WTC11 (cell line): ENCODE results near the gene SEC61A2. TPM values are rescaled to one million over a fixed set of nuclear protein-coding genes. Genes with fewer than 3 reads are reported as not detected.
"Not testable (repeated sequence)": the region's sequence is repeated elsewhere in the genome, so short reads cannot be mapped to it uniquely, and the experiment has no call there.

Source experiments
- ATAC-seq: fragments of 200-7000 bp; cut with Tn5 transposase; 2 replicates; pipeline ENCODE4 v1.10.0; 2021; ENCODE audit warnings: mild to moderate bottlenecking, moderate library complexity
- CTCF ChIA-PET: fragments of 300-600 bp; sonication (Branson Sonifier 250); formaldehyde crosslinking; loops from one replicate; lab custom pipeline; 2021; ENCODE audit warnings: antibody characterized with exemption; lab: Charles Lee
- POLR2A ChIA-PET: fragments of 350-600 bp; sonication (Branson Sonifier 250); formaldehyde crosslinking; loops from one replicate; lab custom pipeline; 2021; ENCODE audit warnings: antibody characterized with exemption; lab: Charles Lee
- DNase-seq: peaks from one replicate; pipeline ENCODE4 v3.0.0; 2021; ENCODE audit warnings: low spot score
- H3K27ac Mint-ChIP-seq: 2 replicates; pipeline ENCODE4 v1.8.0; 2021; ENCODE audit warnings: mixed read lengths
- H3K27me3 Mint-ChIP-seq: 2 replicates; pipeline ENCODE4 v1.8.0; 2021; ENCODE audit warnings: low read depth, mild to moderate bottlenecking, moderate library complexity, mixed read lengths
- H3K36me3 Mint-ChIP-seq: 2 replicates; pipeline ENCODE4 v1.8.0; 2021; ENCODE audit warnings: mixed read lengths
- H3K4me1 Mint-ChIP-seq: 2 replicates; pipeline ENCODE4 v1.8.0; 2022; ENCODE audit warnings: mixed read lengths
- H3K4me3 Mint-ChIP-seq: 2 replicates; pipeline ENCODE4 v1.8.0; 2021; ENCODE audit warnings: mild to moderate bottlenecking, moderate library complexity, mixed read lengths
- H3K9me3 Mint-ChIP-seq: 2 replicates; pipeline ENCODE4 v1.8.0; 2021; ENCODE audit warnings: mixed read lengths
- CBFB ChIP-seq: sonication (generic); formaldehyde crosslinking; IDR thresholded peaks from 2 replicates; pipeline ENCODE4 v1.8.1; 2022; ENCODE audit warnings: mild to moderate bottlenecking, low read depth, missing genetic modification reagents
- CREM ChIP-seq: sonication (generic); formaldehyde crosslinking; IDR thresholded peaks from 2 replicates; pipeline ENCODE4 v1.8.1; 2022; ENCODE audit warnings: mild to moderate bottlenecking, missing genetic modification reagents, moderate library complexity
- GRHL2 ChIP-seq: fragments of 250-450 bp; sonication (Bioruptor Pico); IDR thresholded peaks from 2 replicates; pipeline ENCODE4 v1.8.0; 2022; ENCODE audit warnings: mild to moderate bottlenecking, moderate library complexity; ENCODE audit not compliant: insufficient replicate concordance, severe bottlenecking
- GTF2I ChIP-seq: fragments of 250-450 bp; sonication (Bioruptor Pico); conservative IDR thresholded peaks from 2 replicates; pipeline ENCODE4 v1.4.0; 2021; ENCODE audit warnings: mild to moderate bottlenecking
- NFATC4 ChIP-seq: fragments of 250-450 bp; sonication (Bioruptor Pico); IDR thresholded peaks from 2 replicates; pipeline ENCODE4 v1.9.0; 2021; ENCODE audit warnings: mild to moderate bottlenecking
- NR1H2 ChIP-seq: sonication (generic); formaldehyde crosslinking; IDR thresholded peaks from 2 replicates; pipeline ENCODE4 v1.9.0; 2021; ENCODE audit warnings: mild to moderate bottlenecking, moderate library complexity, missing genetic modification reagents
- NR3C1 ChIP-seq: sonication (generic); formaldehyde crosslinking; conservative IDR thresholded peaks from 2 replicates; pipeline ENCODE4 v1.8.1; 2023; ENCODE audit warnings: low read depth, mild to moderate bottlenecking, missing genetic modification reagents
- SMAD3 ChIP-seq: sonication (generic); formaldehyde crosslinking; IDR thresholded peaks from 2 replicates; pipeline ENCODE4 v1.8.0; 2022; ENCODE audit warnings: missing genetic modification reagents, mild to moderate bottlenecking, borderline replicate concordance
- SMAD4 ChIP-seq: sonication (generic); formaldehyde crosslinking; IDR thresholded peaks from 2 replicates; pipeline ENCODE4 v1.8.0; 2022; ENCODE audit warnings: mild to moderate bottlenecking, missing genetic modification reagents
- TCF7 ChIP-seq: sonication (generic); formaldehyde crosslinking; IDR thresholded peaks from 2 replicates; pipeline ENCODE4 v1.8.0; 2022; ENCODE audit warnings: mild to moderate bottlenecking, low read depth, missing genetic modification reagents, moderate library complexity
- ZNF138 ChIP-seq: sonication (generic); formaldehyde crosslinking; conservative IDR thresholded peaks from 2 replicates; pipeline ENCODE4 v1.8.1; 2022; ENCODE audit warnings: mild to moderate bottlenecking, moderate library complexity, missing genetic modification reagents
- ZNF423 ChIP-seq: fragments of 250-450 bp; sonication (Bioruptor Pico); IDR thresholded peaks from 2 replicates; pipeline ENCODE4 v2.1.2; 2022; ENCODE audit warnings: mild to moderate bottlenecking, moderate library complexity
- total RNA-seq: library from RNA; stranded (reverse); gene quantifications from 3 replicates; pipeline ENCODE4 v1.2.3, GENCODE V29; 2021
- TF ChIP-seq, protein P1 (sequence below): sonication (generic); formaldehyde crosslinking; IDR thresholded peaks from 2 replicates; pipeline ENCODE4 v1.8.0; 2023; ENCODE audit warnings: missing genetic modification reagents
- TF ChIP-seq, protein P2 (sequence below): fragments of 250-450 bp; sonication (Bioruptor Pico); IDR thresholded peaks from 2 replicates; pipeline ENCODE4 v2.1.2; 2022; ENCODE audit warnings: mild to moderate bottlenecking, moderate library complexity
- TF ChIP-seq, protein P3 (sequence below): sonication (generic); formaldehyde crosslinking; IDR thresholded peaks from 2 replicates; pipeline ENCODE4 v1.8.0; 2022; ENCODE audit warnings: mild to moderate bottlenecking, missing genetic modification reagents
- TF ChIP-seq, protein P4 (sequence below): sonication (generic); formaldehyde crosslinking; IDR thresholded peaks from 2 replicates; pipeline ENCODE4 v1.8.1; 2023; ENCODE audit warnings: mild to moderate bottlenecking, missing genetic modification reagents, moderate library complexity
- TF ChIP-seq, protein P5 (sequence below): sonication (generic); formaldehyde crosslinking; IDR thresholded peaks from 2 replicates; pipeline ENCODE4 v1.8.0; 2023; ENCODE audit warnings: mild to moderate bottlenecking, missing genetic modification reagents
- TF ChIP-seq, protein P6 (sequence below): sonication (generic); formaldehyde crosslinking; IDR thresholded peaks from 2 replicates; pipeline ENCODE4 v1.8.1; 2022; ENCODE audit warnings: low read depth, mild to moderate bottlenecking, moderate library complexity, missing genetic modification reagents, borderline replicate concordance

Gene SEC61A2
- total RNA-seq, 1 experiment from 2014 or later: 19.0 TPM

DNA sequence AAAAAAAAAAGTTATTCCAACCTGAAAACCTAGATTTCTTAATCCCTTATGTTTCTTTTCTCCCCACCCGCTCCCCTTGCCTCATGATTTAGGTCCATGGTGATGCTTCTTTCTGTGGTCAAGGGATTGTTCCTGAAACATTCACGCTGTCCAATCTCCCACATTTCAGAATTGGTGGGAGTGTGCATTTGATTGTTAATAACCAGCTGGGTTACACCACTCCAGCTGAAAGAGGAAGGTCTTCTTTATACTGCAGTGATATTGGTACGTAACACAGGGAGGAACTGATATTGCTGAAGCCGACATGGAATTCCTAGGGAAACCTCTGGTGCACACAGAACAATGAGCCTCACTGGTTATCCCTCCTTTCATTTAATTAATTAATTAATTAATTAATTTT, 38.1 kb upstream of the SEC61A2 start (continued):
- TF ChIP-seq, protein P1, sequence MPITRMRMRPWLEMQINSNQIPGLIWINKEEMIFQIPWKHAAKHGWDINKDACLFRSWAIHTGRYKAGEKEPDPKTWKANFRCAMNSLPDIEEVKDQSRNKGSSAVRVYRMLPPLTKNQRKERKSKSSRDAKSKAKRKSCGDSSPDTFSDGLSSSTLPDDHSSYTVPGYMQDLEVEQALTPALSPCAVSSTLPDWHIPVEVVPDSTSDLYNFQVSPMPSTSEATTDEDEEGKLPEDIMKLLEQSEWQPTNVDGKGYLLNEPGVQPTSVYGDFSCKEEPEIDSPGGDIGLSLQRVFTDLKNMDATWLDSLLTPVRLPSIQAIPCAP (CRISPR knock-in tag): no peak

DNA sequence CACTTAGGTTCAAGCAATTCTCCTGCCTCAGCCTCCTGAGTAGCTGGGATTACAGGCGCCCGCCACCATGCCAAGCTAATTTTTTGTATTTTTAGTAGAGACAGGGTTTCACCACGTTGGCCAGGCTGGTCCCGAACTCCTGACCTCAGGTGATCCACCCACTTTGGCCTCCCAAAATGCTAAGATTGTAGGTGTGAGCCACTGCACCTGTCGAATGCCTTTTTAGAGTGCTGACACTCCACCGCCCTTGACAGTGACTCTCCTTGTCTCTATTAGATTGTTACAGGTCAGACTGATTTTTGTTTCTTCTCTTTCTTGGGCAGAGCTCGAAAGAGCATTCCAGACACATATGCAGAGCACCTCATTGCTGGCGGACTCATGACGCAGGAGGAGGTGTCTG, 32.1 kb upstream of the SEC61A2 start:
- CTCF ChIA-PET, POLR2A ChIA-PET, H3K27ac Mint-ChIP-seq, H3K27me3 Mint-ChIP-seq, H3K4me3 Mint-ChIP-seq, H3K9me3 Mint-ChIP-seq, DNase-seq, H3K4me1 Mint-ChIP-seq, ATAC-seq: not testable (repeated sequence)
- peaks cover 73% of the 10 kb centered on the region for H3K36me3 Mint-ChIP-seq

DNA sequence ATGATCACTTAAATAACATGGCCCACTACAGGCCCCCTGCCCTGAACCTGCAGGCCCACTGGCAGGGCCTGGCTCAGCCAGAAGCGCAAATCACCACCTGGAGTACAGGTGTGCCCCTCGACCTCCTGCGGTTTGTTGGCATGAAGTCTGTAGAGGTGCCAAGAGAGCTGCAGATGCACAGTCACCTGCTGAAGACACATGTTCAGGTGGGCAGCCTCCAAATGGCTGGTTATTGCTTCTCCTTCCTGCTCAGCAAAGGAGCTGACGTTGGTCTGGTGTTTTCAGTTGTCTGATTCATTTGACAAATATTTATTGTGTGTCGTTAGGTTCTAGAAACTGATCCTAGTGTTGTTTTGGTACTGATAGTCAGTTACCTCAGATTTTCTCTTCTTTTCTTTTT, 31.7 kb upstream of the SEC61A2 start:
- Mint-ChIP-seq H3K36me3 (peaks cover 71% of the 10 kb centered on the region), H3K4me1 (no peaks in the 10 kb centered on the region), H3K27me3 (no peaks in the 10 kb centered on the region), H3K27ac (no peak overlapping the region), H3K9me3 (no peaks in the 10 kb centered on the region), H3K4me3 (no peak overlapping the region)
- no peak for ATAC-seq
- CTCF ChIA-PET: no interaction called here
- no peak for DNase-seq
- POLR2A ChIA-PET: no interaction called here
- TF ChIP-seq, protein P2, sequence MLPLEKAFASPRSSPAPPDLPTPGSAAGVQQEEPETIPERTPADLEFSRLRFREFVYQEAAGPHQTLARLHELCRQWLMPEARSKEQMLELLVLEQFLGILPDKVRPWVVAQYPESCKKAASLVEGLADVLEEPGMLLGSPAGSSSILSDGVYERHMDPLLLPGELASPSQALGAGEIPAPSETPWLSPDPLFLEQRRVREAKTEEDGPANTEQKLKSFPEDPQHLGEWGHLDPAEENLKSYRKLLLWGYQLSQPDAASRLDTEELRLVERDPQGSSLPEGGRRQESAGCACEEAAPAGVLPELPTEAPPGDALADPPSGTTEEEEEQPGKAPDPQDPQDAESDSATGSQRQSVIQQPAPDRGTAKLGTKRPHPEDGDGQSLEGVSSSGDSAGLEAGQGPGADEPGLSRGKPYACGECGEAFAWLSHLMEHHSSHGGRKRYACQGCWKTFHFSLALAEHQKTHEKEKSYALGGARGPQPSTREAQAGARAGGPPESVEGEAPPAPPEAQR (CRISPR knock-in tag): no peak
- TF ChIP-seq NFATC4: no peak
- TF ChIP-seq ZNF138 (CRISPR knock-in tag): no peak
- TF ChIP-seq NR1H2 (CRISPR knock-in tag): no peak
- TF ChIP-seq GTF2I (CRISPR knock-in tag): no peak
- TF ChIP-seq ZNF423 (CRISPR knock-in tag): no peak
- TF ChIP-seq, protein P3, sequence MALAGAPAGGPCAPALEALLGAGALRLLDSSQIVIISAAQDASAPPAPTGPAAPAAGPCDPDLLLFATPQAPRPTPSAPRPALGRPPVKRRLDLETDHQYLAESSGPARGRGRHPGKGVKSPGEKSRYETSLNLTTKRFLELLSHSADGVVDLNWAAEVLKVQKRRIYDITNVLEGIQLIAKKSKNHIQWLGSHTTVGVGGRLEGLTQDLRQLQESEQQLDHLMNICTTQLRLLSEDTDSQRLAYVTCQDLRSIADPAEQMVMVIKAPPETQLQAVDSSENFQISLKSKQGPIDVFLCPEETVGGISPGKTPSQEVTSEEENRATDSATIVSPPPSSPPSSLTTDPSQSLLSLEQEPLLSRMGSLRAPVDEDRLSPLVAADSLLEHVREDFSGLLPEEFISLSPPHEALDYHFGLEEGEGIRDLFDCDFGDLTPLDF (CRISPR knock-in tag): no peak

DNA sequence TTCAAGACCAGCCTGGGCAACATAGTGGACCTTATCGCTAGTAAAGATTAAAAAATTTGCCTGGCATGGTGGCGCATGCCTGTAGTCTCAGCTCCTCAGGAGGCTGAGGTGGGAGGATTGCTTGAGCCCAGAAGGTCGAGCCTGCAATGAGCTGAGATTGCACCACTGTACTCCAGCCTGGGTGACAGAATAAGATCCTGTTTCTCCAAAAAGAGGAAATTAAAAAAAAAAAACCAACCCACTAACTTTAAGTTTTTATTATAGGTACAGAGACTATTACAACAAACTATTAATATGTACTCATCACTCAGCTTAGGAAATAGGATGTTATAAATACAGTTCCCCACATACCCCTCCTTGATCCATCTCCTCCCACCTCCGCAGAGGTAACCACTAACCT, 30.5 kb upstream of the SEC61A2 start:
- Mint-ChIP-seq H3K36me3 (peaks cover 68% of the 10 kb centered on the region), H3K27ac (no peak overlapping the region), H3K27me3 (no peaks in the 10 kb centered on the region), H3K9me3 (no peaks in the 10 kb centered on the region; the same call in 1 of the 2 replicates), H3K4me3 (no peak overlapping the region), H3K4me1 (no peaks in the 10 kb centered on the region)
- DNase-seq (no peak), ATAC-seq (no peak)
- ChIA-PET CTCF (interaction anchor here (0.7 kb wide), 1 partner anchor 11 kb away, joined by 3 read pairs; no protein-coding TSS in a partner anchor), POLR2A (no interaction called here)
- TF ChIP-seq TCF7 (CRISPR knock-in tag): no peak
- no peak for TF ChIP-seq SMAD4
- TF ChIP-seq CREM (CRISPR knock-in tag): no peak
- no peak for TF ChIP-seq GRHL2
- TF ChIP-seq SMAD3 (CRISPR knock-in tag): no peak
- TF ChIP-seq, protein P4, sequence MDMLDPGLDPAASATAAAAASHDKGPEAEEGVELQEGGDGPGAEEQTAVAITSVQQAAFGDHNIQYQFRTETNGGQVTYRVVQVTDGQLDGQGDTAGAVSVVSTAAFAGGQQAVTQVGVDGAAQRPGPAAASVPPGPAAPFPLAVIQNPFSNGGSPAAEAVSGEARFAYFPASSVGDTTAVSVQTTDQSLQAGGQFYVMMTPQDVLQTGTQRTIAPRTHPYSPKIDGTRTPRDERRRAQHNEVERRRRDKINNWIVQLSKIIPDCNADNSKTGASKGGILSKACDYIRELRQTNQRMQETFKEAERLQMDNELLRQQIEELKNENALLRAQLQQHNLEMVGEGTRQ (CRISPR knock-in tag): no peak
- TF ChIP-seq CBFB: no peak
- TF ChIP-seq, protein P5, sequence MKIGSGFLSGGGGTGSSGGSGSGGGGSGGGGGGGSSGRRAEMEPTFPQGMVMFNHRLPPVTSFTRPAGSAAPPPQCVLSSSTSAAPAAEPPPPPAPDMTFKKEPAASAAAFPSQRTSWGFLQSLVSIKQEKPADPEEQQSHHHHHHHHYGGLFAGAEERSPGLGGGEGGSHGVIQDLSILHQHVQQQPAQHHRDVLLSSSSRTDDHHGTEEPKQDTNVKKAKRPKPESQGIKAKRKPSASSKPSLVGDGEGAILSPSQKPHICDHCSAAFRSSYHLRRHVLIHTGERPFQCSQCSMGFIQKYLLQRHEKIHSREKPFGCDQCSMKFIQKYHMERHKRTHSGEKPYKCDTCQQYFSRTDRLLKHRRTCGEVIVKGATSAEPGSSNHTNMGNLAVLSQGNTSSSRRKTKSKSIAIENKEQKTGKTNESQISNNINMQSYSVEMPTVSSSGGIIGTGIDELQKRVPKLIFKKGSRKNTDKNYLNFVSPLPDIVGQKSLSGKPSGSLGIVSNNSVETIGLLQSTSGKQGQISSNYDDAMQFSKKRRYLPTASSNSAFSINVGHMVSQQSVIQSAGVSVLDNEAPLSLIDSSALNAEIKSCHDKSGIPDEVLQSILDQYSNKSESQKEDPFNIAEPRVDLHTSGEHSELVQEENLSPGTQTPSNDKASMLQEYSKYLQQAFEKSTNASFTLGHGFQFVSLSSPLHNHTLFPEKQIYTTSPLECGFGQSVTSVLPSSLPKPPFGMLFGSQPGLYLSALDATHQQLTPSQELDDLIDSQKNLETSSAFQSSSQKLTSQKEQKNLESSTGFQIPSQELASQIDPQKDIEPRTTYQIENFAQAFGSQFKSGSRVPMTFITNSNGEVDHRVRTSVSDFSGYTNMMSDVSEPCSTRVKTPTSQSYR (CRISPR knock-in tag): no peak
- TF ChIP-seq, protein P6, sequence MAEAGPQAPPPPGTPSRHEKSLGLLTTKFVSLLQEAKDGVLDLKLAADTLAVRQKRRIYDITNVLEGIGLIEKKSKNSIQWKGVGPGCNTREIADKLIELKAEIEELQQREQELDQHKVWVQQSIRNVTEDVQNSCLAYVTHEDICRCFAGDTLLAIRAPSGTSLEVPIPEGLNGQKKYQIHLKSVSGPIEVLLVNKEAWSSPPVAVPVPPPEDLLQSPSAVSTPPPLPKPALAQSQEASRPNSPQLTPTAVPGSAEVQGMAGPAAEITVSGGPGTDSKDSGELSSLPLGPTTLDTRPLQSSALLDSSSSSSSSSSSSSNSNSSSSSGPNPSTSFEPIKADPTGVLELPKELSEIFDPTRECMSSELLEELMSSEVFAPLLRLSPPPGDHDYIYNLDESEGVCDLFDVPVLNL: no peak
- TF ChIP-seq NR3C1 (CRISPR knock-in tag): no peak
- TF ChIP-seq NR1H2 (CRISPR knock-in tag): no peak
